GM12874 (cell line): ENCODE results near the gene ARHGAP11B.
"Not testable (repeated sequence)": the region's sequence is repeated elsewhere in the genome, so short reads cannot be mapped to it uniquely, and the experiment has no call there.

ENCODE experiments used
- TF ChIP-seq, protein P1 (sequence below): IDR thresholded peaks from 2 replicates; pipeline ENCODE4 v1.5.1; 2011; ENCODE audit warnings: low read depth, mild to moderate bottlenecking, control low read depth, low read length, moderate library complexity; ENCODE audit not compliant: insufficient read depth

The ARHGAP11B gene

DNA sequence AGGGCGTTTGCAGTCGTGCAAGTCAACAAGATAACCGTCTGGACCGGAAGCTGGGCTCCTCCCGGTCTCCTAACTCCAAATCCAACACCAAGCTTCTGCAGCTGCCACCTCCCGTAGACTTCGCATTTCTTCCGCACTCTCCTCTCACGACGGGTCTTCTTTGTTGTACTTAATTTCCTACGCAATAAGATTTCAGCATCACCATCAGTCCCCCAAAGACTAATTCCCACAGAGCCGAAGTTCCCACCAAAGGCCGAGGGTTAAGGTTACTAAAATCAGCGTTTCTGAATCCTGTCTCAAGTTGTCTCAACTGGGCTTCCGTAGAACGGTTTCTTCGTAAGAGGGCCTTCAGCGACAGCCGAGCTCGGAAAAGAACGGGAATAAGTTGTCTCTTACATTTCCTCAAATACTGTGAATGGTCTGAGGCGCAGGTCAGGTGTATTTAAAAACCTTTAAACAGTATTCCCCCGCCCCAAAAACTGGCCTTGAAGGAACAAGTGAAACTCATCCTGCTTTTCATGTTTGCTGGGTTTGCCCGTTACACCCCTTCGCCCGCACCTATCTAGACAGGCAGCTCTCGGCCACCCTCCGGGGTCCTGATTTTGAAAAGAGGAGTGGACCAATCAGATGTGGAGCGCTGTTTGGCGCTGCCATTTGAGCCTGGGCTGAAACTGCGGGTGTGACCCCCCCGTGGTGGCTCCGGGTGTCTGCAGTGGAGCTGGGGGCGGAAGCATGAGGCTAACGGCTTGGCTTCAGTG is at the start of gene ARHGAP11B:
ARHGAP11B (plus strand) TSS at position 693 of the 758 bp plus-strand sequence.
- TF ChIP-seq, protein P1, sequence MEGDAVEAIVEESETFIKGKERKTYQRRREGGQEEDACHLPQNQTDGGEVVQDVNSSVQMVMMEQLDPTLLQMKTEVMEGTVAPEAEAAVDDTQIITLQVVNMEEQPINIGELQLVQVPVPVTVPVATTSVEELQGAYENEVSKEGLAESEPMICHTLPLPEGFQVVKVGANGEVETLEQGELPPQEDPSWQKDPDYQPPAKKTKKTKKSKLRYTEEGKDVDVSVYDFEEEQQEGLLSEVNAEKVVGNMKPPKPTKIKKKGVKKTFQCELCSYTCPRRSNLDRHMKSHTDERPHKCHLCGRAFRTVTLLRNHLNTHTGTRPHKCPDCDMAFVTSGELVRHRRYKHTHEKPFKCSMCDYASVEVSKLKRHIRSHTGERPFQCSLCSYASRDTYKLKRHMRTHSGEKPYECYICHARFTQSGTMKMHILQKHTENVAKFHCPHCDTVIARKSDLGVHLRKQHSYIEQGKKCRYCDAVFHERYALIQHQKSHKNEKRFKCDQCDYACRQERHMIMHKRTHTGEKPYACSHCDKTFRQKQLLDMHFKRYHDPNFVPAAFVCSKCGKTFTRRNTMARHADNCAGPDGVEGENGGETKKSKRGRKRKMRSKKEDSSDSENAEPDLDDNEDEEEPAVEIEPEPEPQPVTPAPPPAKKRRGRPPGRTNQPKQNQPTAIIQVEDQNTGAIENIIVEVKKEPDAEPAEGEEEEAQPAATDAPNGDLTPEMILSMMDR, result not testable (repeated sequence)

DNA sequence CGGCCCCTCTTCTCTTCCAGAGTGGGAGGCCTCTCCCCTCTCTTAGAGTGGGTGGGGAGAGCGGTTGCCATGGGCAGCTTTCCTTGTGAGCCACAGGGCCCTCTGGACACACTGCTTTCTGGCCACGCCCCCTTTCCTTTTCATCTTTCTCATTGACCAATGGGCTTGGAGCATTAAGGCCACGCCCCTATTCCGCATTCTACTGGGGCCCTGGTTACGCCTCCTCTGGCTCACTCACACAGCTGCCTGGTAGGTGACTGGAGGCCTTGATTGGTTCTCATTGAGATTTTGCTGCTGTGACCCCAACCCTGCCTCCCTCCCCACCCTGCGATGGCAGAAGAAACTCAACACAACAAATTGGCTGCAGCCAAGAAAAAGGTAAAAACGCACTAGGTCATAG is 22.1 kb upstream of the ARHGAP11B start, which contains the start of gene GOLGA8H:
GOLGA8H (plus strand) TSS at position 233 of the 400 bp plus-strand sequence; CDS start at position 331, 98 bp downstream.
- TF ChIP-seq, protein P1, result not testable (repeated sequence)

DNA sequence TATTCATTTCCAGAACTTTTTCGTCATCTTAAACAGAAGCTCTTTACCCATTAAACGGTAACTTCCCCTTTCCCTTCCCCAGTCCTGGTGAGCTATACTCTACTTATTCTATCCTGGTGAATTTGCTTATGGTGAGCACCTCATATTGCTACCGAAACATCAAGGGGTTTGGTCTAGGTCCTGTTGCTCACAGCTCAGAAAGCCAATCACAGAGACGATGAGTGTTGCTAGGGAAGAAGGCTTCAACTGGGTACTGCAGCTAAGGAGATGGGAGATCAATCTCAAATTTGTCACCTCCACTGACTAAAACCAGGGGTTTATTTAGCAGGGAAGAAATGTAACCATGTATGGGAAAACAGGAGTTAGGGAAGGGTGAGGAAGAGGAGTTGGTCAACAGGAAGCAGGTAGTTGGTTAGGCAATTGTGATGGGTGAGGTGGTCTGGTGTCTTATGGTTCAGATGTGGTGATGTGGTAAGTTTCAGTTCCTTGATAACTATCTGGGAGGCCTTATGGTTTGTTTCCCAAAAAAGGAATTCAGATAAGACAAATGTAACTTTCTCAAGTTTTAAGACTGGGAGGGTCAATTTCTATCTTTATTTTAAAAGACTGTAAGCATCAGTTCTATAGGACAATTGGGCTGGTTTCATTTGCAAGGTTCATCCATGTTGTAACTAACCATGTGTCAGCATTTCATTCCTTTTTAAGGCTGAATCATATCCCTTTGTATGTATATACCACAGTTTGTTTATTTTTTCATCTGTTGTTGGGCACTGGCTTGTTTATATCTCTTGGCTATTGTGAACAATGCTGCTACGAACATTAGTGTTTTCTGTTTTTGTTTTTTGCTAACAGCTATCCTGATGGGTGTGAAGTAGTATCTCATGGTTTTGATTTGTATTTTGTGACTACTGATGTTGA is 24.3 kb downstream of the ARHGAP11B start:
- TF ChIP-seq, protein P1, result no peak

DNA sequence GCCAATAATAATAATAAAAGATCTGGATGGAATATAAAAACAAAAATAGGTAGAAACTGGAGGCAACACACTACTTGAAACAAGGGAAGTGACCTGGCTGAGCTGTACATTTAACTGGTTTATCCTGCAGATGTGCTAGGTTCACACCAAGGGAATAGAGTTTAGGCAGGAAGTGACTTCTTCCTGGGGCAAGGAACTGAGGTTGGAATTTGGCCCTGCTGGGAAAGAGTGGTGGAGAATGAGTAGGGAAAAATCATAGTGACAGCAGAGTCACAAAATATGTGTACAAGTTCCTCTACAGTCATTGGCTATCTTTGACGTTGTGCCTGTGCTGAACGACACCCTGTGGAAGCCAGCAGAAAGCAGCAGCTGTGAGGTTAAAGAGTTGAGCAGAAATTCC is 44.1 kb downstream of the ARHGAP11B start:
- TF ChIP-seq, protein P1, result no peak

DNA sequence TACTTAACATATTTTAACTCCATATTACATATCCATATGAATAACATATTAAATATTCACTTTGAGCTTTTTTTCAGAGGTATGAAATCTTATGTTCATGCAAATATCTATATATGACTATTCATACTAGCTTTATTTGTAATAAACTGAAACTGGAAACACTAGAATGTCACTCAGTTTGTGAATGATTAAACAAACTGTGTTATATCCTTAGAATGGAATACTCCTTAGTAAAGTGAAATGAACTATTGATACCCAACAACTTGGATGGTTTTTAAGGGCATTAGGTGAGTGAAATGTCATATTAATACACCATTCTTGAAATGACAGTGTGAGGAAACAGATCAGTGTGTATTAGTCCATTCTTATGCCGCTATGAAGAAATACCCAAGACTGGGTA is 45.4 kb downstream of the ARHGAP11B start:
- TF ChIP-seq, protein P1, result no peak

DNA sequence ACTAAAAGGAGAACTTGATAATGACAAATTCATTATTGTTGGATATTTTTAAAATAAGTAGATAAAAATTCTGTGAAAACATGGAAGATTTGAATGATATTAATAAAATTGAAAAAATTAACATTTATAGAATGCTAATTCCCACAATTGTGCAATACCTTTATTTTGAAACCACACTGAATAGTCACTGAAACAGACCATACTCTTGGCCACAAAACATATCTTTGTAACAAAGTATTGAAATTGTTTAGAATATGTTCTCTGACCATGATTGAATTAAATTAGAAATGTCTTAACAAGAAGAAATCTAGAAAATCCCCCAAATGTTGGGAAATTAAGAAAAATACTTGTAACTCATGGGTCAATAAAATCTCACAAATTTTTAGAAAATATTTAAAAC is 49.2 kb downstream of the ARHGAP11B start:
- TF ChIP-seq, protein P1, result no peak
